GM18511 (cell line): ENCODE data around the gene CCDC12.
A peak's percentile ranks its signal among the peaks of the same experiment; 100 is the strongest.
"Not testable (repeated sequence)": the region's sequence is repeated elsewhere in the genome, so short reads cannot be mapped to it uniquely, and the experiment has no call there.

Experiments used
- ATAC-seq: cut with Tn5 transposase; IDR thresholded peaks from one replicate; pipeline ENCODE4 v1.9.1; 2021; ENCODE audit warnings: mild to moderate bottlenecking, moderate library complexity; ENCODE audit not compliant: unreplicated experiment

CCDC12 gene

DNA sequence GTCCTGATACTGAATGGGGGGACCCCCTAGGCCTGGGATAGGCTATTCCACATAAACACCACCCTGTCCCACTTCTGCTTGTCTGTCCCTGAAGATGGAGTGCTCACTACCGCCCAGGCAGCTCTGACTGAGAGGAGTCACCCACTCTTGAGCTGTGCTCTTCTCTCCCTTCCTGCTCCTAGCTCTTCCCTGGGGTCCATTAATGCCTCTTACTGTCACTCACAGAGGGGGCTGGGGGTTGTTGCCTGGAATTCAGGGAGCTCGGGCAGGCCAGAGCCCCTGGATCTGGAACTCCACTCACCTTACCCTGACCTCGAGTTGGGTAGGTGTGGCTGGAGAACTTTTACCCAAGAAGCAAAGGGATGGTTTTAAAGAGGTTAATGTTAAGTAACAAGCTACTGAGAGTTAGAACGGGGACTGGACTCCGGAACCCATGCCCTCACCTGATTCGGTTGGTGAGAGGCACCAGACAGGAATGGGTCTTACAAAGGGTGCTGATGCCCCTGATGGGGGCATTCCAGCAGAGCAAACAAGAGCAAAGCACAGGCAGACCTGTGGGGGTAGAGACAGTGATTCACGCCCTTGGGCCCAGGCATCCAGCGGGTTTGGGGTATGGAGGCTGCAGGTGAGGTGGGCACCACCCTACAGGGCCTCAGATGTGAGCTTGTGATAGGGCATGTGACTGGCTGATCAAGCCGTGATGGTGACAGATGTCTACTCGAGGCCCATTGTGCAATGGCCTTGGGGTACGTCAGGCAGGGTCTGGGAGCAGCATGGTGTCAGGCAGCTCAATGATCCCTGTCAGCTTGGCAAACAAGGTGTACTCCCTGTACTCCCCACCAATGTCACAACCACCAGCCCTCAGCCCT, 8.3 kb upstream of the CCDC12 start:
- ATAC-seq: no peak

DNA sequence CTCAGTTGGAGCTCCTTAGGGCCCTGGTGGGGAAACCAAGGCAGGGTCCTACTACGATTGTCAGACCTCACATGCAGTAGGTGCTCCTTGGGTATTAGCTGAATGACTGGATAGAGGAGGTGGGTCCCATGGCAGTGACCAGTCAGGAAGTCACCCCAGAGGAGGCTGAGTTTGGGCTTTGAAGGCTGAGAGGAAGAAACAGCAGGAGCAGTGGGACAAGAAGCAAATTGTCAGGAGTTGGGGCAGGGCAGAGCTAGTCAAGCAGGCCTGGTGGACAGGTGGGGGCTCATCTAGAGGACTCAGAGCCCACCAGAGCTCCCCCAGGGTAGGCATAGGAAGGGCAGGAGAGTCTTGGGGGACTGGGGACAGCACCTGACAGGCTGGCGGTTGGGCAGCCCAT, 6.0 kb upstream of the CCDC12 start:
- ATAC-seq: no peak

DNA sequence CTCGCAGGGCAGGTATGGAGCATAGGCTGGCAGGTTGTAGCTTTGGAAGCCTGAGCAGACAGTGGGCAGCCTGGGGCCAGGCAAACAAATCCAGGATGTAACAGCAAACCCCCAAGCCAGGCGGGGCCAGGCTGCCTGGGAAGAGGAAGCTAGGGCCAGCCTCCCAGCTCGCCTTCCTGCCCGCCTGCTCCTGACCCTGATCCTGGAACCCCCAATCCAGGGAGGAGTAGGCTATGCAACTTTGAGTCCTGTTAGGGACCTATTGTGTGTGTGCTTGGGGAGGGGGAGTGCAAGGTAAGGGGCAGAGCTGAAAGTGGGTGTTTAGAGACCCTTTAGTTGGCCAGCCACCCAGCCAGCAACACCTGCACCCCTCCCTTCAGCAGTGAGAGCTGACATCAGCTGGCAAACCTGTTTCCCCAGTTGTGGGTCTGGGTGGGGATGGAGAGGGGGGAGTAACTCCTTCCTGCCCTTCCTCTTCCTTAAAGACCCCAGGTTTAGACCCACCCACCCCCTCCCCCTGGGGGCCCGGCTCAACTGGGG, 5.5 kb upstream of the CCDC12 start:
- ATAC-seq: no peak

DNA sequence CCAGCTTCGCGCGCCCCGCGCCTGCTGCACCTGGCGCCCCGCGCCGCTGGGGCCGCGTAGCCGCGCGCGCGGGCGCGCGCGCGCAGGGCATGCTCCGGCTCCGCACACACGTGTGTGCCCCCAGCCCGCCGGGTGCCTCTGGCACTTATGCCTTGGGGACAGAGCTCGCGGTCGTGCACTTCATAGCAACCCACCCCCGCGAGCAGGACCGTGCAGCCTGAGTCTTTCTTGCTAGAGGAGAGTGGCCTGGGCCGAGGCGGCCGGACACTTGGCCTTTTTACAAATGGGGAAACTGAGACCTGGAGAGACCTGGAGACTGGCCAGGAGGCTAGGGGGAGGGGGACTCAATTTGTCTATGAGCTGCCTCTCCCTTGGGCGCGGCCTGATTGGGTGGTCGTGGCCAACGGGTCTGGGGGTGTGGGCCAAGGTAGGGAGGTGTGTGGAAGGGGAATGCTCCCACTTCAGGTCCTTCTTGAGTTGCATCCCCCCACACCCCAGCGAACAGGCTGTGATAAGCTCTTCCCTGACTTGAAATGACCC, 3.5 kb upstream of the CCDC12 start:
- peak; percentile 31 for ATAC-seq

DNA sequence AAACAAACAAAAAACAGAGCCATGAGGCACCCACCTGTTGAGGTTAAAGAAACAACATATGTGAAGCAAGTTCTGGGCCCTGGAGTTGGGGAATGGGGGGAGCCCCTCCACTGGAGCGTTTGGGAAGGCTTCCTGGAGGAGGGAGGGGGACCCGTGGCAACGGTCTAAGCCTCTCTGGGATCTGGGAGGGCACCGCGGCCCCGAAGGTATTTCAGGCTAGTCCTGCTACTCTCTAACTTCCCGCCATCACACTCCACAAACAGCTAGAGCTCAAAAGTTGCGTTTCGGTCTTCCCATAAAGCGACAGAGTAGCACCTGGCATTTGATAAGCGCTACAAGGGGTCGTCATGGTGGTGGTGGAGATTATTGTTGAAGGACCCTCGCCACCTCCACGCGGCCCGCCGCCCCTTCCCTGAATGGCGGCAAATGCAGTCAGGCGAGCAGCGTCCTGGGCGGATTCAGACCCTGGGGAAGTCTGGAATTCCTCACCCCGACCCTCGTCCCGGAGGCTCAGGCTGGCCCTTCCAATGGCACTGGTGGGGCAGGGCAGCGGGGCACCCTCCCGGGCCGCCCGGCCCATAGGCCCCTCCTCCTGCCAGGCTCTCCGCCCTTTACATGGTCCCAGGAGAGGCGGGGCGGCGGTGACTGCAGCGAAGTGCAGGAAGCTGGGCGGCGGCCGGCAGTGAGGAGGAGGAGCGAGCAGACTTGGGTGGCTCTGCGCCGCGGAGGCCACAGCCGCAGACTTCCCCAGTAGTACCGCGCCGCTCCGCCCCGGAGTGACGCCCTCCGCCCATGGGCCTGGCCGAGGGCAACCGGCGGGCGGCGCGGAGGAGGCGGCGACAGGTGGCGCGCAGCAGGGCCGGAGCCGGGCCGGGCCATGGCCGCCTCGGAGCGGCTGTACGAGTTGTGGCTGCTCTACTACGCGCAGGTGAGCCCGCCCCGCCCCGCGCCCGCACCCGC, 2.7 kb upstream of the CCDC12 start, which contains the start of gene NBEAL2:
Gene NBEAL2 (plus strand): TSS at position 682 of the 960 bp plus-strand sequence. CDS start 196 bp downstream, at position 878.
- ATAC-seq: peak; percentile 79

DNA sequence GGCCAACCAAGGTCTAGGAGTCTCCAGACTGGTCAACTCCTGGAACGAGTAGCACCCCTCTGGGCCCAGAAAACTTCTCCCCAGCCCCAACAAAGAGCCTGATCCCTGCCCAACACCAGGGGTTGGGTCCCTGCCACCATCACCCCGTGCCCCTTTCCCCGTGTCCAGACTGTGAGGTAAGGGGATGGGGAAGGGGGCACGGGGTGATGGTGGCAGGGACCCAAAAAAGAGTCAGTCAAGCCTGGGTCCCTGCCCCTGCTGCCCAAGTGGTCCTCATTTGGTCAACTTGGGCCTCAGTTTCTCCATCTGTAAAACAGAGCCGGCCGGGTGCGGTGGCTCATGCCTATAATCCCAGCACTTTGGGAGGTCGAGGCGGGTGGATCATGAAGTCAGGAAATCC, 1.8 kb upstream of the CCDC12 start:
- ATAC-seq: no peak

DNA sequence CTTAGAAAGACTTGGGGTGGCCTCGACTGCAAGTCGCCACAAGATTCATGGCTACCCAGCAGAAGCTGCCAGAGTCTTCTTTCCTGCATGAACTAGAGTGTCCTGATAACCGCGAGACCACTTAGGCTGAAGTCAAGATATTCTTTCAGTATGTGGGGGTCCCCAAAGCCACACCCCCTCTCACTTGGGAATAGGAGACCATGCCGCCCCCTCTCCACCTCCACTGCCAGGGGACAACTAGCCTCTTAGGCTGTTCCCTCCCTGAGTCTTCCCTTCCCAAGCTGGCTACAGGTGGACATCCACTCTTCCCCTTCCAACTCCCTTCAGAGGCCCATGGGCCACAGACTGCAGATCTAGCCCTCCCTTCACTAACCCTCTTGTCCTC, 1.3 kb upstream of the CCDC12 start:
- no peak for ATAC-seq

DNA sequence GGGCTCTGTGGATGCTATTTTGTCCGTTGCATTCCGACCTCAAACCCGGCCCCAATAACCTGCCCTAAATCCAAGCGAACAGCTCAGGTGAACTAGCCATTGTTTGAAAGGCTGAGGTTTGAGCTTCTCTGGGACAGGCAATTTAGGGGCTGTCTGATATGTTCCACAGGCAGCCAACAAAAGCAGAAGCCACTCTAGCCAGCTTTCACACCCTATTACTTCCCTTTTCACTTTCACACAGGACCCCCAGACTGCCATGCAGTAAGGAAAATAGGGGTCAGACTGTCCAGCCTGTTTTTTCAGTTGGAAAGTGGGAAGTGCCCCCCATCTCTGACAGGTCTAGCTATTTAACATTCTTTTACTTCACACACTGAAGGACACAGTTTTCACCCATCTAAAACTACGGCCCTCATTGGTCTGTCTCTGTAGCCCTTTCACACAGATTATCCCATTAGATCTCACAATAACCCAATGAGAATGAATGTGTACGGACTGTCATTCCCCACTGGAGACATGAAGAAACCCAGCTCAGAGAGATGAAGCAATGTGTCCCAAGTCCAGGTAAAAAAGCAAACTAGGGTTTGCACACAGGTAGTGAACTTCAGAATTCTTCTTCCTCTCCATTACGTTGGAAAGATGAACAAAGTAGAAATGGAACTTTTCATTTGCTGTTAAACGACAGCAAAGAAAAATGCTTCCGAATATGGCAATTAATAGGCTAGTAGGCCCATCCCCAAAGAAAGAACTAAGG, 1.9 kb downstream of the CCDC12 start:
- no peak for ATAC-seq

DNA sequence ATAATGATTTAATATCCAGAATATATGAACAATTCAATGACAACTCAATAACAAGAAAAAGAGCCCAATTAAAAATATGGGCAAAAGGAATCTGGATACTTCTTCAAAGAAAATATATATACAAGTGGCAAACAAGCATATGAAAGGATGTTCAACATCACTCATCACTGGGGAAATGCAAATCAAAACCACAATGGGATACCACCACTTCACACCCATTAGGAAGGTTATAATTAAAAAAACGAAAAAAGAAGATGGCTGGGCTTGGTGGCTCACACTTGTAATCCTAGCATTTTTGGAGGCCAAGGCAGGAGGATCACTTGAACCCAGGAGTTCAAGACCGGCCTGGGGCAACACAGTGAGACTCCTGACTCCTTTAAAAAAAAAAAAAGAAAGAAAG, 4.1 kb downstream of the CCDC12 start:
- no peak for ATAC-seq

DNA sequence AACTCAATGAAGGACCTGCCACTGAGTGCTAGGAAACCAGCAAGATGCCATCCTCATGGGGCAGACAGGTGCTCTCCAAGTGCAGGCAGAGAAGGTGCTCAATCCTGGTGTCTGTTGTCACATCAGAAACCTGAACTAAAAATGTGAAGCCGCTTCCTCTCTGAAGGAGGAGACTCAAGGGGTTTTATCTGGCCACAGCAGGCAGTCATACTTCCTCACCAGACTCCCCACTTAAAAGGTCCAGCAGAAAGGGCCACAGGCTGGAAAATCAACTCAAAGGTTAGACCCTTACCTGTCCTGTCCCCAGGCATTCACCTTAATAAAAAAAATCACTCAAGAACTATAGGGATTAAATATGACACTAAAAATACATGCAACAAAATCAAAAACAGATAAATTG, 4.8 kb downstream of the CCDC12 start:
- ATAC-seq: no peak

DNA sequence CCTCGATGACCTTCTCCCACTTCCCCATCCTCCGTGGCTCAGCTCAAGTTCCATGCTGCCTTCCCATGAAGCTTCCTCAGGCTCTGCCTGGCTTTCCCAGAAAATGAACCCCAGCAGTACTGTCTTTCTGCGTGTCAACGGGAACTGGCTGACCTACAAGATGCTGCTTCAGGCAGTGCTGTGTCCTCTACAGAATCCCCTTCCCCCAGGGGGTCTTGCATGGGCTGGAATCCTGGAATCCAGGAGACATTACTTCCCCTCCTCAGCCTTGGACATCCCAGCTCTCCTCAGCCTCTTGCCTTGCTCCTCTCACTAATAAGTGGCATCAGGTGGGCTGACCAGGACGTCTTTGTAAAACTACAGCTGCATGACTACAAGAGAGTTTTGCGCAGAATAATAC, 5.4 kb downstream of the CCDC12 start:
- no peak for ATAC-seq

DNA sequence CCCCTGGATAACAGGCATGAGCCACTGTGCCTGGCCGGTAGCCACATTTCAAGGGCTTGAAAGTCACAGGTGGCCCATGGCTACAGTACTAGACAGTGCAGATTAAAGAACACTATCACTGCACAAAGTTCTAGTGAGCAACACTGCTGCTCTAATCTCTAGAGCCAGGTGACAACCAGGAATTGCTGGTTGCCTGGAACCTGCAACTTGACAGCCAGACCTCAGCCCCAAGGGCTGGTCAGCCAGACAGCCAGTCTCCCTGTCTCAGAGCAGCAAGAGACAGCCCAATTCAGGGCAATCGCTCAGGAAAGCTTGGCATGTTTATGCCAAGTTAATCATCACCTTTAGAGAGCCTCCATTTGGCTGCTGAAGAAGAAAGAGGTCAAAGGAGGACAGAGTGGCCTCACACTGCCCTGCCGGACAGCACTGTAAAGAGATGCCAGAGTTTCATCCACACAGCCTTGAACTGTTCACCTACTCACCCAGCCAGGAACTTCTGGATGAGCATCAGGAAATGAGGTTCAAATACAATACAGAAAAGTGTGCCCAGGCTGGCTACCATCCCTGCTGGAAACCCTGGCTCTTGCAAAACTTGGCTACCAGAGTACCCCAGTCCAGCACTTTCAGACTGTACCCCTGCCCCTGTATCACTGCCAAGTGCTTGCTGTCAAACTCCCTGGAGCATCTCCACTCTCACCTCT, 6.0 kb downstream of the CCDC12 start:
- ATAC-seq: no peak

DNA sequence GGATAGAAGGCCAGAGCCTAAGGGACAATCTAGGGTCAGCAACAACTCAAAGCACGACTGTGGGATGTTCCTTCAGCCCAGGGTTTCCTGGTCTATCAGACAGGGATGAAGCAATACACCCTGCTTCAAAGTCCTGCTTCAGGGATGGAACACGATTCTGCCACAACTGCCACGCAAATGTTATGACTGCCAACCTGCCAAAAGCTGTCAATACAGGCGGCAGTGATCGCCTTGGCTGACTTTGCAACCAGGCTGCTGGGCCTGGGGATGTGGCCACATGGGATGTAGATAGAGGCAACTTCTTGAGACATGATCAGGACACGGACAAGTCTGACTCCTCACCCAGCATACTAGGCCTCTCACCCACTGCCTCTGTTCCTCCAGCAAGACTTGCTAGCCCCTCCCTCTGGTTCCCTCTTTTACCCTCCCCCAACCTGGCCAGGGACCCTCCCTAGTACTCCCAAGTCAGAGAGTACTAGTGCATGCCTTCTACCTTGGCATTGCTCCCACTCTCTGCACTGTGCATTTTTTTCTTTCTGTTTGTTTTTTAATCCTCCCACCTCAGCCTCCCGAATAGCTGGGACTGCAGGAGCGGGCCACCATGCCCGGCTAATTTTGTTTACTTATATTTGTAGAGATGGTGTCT, 7.6 kb downstream of the CCDC12 start:
- no peak for ATAC-seq

DNA sequence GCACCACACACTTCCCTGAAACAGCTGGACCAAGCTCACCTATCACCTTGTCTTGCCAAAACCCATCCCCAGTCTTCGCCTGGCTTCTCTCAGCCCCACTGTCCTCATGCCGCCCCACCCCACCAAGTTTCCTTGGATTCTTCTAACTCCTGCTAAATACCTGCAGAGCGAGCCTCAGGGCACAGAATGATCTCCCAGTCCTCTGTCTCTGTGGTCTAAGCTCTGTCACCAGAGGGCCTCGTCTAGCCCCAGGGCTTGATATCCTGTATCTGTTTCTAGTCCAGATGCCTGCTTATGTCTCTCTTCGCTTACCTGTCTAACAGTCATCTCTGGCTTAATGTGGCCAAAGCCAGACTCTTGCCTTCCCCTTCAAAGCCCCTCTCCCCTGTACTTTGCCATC, 9.7 kb downstream of the CCDC12 start:
- no peak for ATAC-seq

DNA sequence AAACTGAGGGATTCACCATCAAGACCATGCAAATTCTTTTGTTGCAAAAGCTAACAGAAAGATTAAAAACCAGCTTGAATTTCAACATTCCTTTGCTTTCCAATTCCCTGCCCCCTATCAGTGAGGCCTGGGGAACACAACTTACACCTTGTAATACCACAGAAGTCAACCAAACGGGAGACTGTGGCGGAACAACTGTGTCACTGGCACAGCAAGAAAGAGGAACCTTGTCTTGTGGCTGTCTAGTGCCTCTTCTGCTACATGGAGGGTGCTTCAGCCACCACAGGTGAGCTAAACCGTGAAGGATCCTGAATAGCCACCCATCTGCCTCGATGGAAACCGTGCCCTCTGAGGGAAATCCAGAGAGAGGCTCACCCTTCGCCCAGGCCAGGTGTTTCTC, 11.4 kb downstream of the CCDC12 start:
- ATAC-seq: peak; percentile 55

DNA sequence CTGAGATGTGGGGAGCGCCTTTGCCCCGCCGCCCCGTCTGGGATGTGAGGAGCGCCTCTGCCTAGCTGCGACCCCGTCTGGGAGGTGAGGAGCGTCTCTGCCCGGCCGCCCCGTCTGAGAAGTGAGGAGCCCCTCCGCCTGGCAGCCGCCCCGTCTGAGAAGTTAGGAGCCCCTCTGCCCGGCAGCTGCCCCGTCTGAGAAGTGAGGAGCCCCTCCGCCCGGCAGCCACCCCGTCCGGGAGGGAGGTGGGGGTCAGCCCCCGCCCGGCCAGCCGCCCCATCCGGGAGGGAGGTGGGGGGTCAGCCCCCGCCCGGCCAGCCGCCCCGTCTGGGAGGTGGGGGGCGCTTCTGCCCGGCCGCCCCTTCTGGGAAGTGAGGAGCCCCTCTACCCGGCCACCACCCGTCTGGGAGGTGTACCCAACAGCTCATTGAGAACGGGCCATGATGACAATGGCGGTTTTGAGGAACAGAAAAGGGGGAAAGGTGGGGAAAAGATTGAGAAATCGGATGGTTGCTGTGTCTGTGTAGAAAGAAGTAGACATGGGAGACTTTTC, 12.4 kb downstream of the CCDC12 start:
- not testable (repeated sequence) for ATAC-seq

DNA sequence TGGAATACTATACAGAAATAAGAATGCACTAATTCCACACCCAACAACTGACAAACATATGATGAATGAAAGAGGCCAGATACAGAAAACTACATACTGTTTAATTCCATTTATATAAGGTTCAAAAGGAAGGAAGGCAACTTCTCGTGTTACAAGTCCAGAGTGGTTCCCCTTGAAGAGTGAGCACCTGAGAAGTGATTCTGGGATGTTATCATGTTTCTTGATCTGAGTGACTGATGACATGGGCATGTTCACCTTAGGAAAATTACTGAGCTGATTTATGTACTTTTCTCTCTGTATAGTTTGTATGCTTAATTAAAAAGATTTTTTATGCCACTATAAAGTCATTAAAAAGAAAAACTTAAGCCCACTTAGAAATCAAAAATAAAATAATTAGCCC, 13.6 kb downstream of the CCDC12 start:
- ATAC-seq: no peak

DNA sequence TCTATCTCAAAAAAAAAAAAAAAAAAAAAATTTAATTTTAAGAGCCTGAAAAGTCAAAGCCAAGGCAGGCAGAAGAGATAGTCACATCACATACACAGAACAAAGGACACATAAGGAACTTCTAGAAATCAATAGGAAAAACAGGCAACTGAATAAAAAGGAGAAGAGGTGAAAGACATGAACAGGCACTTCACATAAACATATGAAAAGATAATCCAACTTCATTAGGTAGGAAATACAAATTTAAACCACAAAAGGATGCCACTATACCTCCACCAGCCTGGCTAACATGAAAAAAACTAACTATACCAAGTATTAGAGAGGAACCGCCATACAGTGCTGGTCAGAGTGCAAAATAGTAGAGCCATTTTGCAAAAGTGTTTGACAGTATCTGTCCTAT, 14.1 kb downstream of the CCDC12 start:
- no peak for ATAC-seq

DNA sequence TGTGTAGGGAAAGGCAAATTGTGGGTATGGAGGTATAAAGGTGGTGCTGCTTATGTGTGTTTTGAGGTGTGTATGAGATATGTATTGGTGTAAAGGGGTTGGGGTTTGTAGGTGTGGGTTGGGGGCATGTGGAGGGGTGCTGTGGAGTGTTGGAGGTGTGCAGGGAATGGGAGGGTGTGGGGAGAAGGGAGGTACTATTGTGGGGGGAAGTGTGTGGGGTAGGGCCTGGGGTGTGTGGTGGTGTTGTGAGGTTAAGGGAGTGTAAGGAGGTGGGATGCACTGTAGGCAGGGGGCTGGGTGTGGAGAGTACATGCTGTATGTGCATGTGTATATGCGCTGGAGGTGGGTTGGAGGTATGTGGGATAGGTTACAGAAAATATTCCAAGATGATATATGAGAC, 15.7 kb downstream of the CCDC12 start:
- no peak for ATAC-seq
